ENCODE data around the gene CACNG4. TPM values are rescaled to one million over a fixed set of nuclear protein-coding genes. Genes with fewer than 3 reads are reported as not detected.

Gene CACNG4
- total RNA-seq (under 1 TPM in 2 of 9 donors, not detected in 7; 0.33 to 0.88 TPM), polyA plus RNA-seq (under 1 TPM in 1 of 2 donors, not detected in 1; 0.08 TPM)
- long read RNA-seq, donor 1: 0 reads
- long read RNA-seq, donor 2: 0 reads
- long read RNA-seq, donor 3, partial matches to known transcripts: 1 of 1 reads
- long read RNA-seq, donor 3, other reads (novel, unspliced or antisense): 0 of 1 reads

GRCh38 chr17:66963909-66964771 is at the start of gene CACNG4:
Gene CACNG4 (plus strand): TSS chr17:66964707. CDS start chr17:66964912, 205 bp downstream.
- intact Hi-C loops (cut with DNase I): no loop called here
- no peaks in the 10 kb centered on the region for H3K36me3 ChIP-seq
- TF ChIP-seq POLR2A (IDR thresholded peaks at IDR 0.05) (no peak), CTCF (IDR thresholded peaks at IDR 0.05) (no peak)
- H3K27ac ChIP-seq: no peak within 1 kb of the TSS
- peak within 1 kb of the TSS; percentile 1 to 51 (median 42) for H3K4me3 ChIP-seq
- H3K4me1 ChIP-seq: peaks cover 0 to 22% (median 8%) of the 10 kb centered on the region in 12 donors
- no peaks in the 10 kb centered on the region for H3K9me3 ChIP-seq
- DNase-seq (peak in 1 of 5 donors; percentile 21), ATAC-seq (no peak)
- peaks cover 13 to 63% (median 45%) of the 10 kb centered on the region in 9 donors for H3K27me3 ChIP-seq
- 4 to 9% (median 5%) methylated on average over 22 to 64 of the region's 71 CpGs for WGBS, 4 donors

- DNase-seq (no peak), ATAC-seq (peak in 3 of 4 donors; percentile 42 to 65 (median 56))
- peaks cover 0 to 22% (median 0%) of the 10 kb centered on the region in 9 donors for H3K27me3 ChIP-seq
- peaks cover 0 to 7% (median 0%) of the 10 kb centered on the region in 12 donors for H3K9me3 ChIP-seq
- H3K36me3 ChIP-seq: no peaks in the 10 kb centered on the region
- no peak overlapping the region for H3K27ac ChIP-seq
- TF ChIP-seq POLR2A (IDR thresholded peaks at IDR 0.05): no peak
- peak in 5 of 12 donors; percentile 6 to 27 (median 20) for TF ChIP-seq CTCF (IDR thresholded peaks at IDR 0.05)
- H3K4me1 ChIP-seq: no peaks in the 10 kb centered on the region
- H3K4me3 ChIP-seq: no peak overlapping the region
- WGBS, 4 donors: 70 to 76% (median 72%) methylated on average over 6 to 7 of the region's 7 CpGs
- intact Hi-C loops (cut with DNase I): loop anchor here in 1 of 10 donors (10.0 kb wide), 1 partner anchor 60 kb away; no protein-coding TSS in a partner anchor
Measured at GRCh38 chr17:66915204-66915611, 49.3 kb upstream of the CACNG4 start.

- 86 to 95% (median 89%) methylated on average over 11 of the region's 11 CpGs for WGBS, 4 donors
- H3K9me3 ChIP-seq: peaks cover 0 to 12% (median 0%) of the 10 kb centered on the region in 12 donors
- ATAC-seq (peak in 1 of 4 donors; percentile 20), DNase-seq (no peak)
- no peaks in the 10 kb centered on the region for H3K4me1 ChIP-seq
- peaks cover 0 to 22% (median 0%) of the 10 kb centered on the region in 9 donors for H3K27me3 ChIP-seq
- intact Hi-C loops (cut with DNase I): loop anchor here in 1 of 10 donors (10.0 kb wide), 1 partner anchor 61 kb away; no protein-coding TSS in a partner anchor
- H3K27ac ChIP-seq: no peak overlapping the region
- H3K4me3 ChIP-seq: no peak overlapping the region
- no peak for TF ChIP-seq CTCF (IDR thresholded peaks at IDR 0.05)
- TF ChIP-seq POLR2A (IDR thresholded peaks at IDR 0.05): no peak
- no peaks in the 10 kb centered on the region for H3K36me3 ChIP-seq
Measured at GRCh38 chr17:66915792-66916191, 48.7 kb upstream of the CACNG4 start.

GRCh38 chr17:66916946-66917345 is 47.6 kb upstream of the CACNG4 start:
- Histone ChIP-seq H3K27me3 (peaks cover 0 to 22% (median 0%) of the 10 kb centered on the region in 9 donors), H3K4me3 (no peak overlapping the region), H3K9me3 (peaks cover 0 to 15% (median 0%) of the 10 kb centered on the region in 12 donors), H3K4me1 (no peaks in the 10 kb centered on the region), H3K36me3 (no peaks in the 10 kb centered on the region), H3K27ac (no peak overlapping the region)
- DNase-seq (no peak), ATAC-seq (no peak)
- intact Hi-C loops (cut with DNase I): loop anchor here in 1 of 10 donors (10.0 kb wide), 1 partner anchor 62 kb away; no protein-coding TSS in a partner anchor
- 80 to 95% (median 91%) methylated on average over 1 of the region's 1 CpG for WGBS, 4 donors
- no peak for TF ChIP-seq CTCF (IDR thresholded peaks at IDR 0.05)
- TF ChIP-seq POLR2A (IDR thresholded peaks at IDR 0.05): no peak

Data from heart left ventricle (tissue), 16 donors.